BE2C (cell line): ENCODE measurements around the gene AHSG.

Source experiments
- DNase-seq: peaks from one replicate; pipeline ENCODE4 v3.0.0-alpha.2; 2020
- H3K27me3 ChIP-seq: fragments of 250-450 bp; sonication (Bioruptor Pico); 2 replicates; pipeline ENCODE4 v1.5.1; 2020; ENCODE audit warnings: mild to moderate bottlenecking
- H3K36me3 ChIP-seq: fragments of 250-450 bp; sonication (Bioruptor Pico); 2 replicates; pipeline ENCODE4 v1.5.1; 2020; ENCODE audit warnings: mild to moderate bottlenecking
- H3K4me1 ChIP-seq: fragments of 250-450 bp; sonication (Bioruptor Pico); 2 replicates; pipeline ENCODE4 v1.5.1; 2020
- H3K4me3 ChIP-seq: 2 replicates; pipeline ENCODE4 v1.5.1; 2011; ENCODE audit warnings: low read depth, low read length
- H3K9me3 ChIP-seq: fragments of 250-450 bp; sonication (Bioruptor Pico); 2 replicates; pipeline ENCODE4 v1.5.1; 2020
- TF ChIP-seq, protein P1 (sequence below): IDR thresholded peaks from 2 replicates; pipeline ENCODE4 v1.5.1; 2012; ENCODE audit warnings: mild to moderate bottlenecking, low read depth, low read length

Gene AHSG

DNA sequence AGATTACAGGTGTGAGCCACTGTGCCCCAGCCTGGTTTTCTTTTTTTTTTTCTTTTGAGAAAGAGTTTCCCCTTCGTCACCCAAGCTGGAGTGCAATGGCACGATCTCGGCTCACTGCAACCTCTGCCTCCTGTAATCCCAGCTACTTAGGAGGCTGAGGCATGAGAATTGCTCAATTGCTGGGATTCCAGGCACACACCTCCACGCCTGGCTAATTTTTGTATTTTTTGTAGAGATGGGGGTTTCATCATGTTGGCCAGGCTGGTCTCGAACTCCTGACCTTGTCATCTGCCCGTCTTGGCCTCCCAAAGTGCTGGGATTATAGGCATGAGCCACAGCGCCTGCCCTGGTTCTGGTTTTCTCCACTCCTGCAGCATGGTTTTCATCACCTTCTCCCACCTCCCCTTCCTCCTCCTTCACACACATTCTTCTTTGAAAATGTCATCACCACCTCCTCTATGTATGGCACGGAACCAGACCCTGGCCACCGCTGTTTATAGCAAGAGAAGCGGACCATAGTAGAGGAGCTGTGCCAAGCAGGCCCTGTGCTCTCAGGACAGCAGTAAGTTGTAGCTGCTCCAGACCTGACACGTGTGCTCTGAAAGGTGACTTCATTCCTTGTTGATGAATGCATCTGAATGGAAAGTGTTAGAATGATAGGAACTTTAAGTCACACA is 14.6 kb upstream of the AHSG start:
- H3K27me3 ChIP-seq: no peaks in the 10 kb centered on the region
- DNase-seq: no peak

DNA sequence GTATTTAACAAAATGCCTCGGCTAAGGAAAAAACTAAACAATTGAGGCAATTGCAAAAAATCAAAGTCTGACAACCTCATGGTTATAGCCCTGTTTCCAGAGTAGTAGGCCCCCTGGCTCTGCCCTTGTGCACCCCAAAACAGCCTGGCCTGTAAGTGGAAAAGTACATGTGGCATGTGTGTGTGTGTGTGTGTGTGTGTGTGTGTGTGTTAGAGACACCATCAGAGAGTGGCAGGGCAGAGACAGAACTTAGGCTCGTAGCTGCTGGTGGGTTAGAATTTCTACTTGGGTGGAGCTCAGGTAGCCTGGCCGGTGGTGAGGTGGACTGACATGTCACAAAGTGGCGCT is 14.1 kb upstream of the AHSG start:
- Histone ChIP-seq H3K9me3 (no peaks in the 10 kb centered on the region), H3K4me1 (no peaks in the 10 kb centered on the region), H3K36me3 (no peaks in the 10 kb centered on the region), H3K27me3 (no peaks in the 10 kb centered on the region), H3K4me3 (no peak overlapping the region)
- TF ChIP-seq, protein P1, sequence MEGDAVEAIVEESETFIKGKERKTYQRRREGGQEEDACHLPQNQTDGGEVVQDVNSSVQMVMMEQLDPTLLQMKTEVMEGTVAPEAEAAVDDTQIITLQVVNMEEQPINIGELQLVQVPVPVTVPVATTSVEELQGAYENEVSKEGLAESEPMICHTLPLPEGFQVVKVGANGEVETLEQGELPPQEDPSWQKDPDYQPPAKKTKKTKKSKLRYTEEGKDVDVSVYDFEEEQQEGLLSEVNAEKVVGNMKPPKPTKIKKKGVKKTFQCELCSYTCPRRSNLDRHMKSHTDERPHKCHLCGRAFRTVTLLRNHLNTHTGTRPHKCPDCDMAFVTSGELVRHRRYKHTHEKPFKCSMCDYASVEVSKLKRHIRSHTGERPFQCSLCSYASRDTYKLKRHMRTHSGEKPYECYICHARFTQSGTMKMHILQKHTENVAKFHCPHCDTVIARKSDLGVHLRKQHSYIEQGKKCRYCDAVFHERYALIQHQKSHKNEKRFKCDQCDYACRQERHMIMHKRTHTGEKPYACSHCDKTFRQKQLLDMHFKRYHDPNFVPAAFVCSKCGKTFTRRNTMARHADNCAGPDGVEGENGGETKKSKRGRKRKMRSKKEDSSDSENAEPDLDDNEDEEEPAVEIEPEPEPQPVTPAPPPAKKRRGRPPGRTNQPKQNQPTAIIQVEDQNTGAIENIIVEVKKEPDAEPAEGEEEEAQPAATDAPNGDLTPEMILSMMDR: no peak
- DNase-seq: no peak

More for the DNA sequence above, 14.6 kb upstream of the AHSG start:
- Histone ChIP-seq H3K36me3 (no peaks in the 10 kb centered on the region), H3K9me3 (no peaks in the 10 kb centered on the region), H3K4me1 (no peaks in the 10 kb centered on the region), H3K4me3 (no peak overlapping the region)
- TF ChIP-seq, protein P1: no peak

DNA sequence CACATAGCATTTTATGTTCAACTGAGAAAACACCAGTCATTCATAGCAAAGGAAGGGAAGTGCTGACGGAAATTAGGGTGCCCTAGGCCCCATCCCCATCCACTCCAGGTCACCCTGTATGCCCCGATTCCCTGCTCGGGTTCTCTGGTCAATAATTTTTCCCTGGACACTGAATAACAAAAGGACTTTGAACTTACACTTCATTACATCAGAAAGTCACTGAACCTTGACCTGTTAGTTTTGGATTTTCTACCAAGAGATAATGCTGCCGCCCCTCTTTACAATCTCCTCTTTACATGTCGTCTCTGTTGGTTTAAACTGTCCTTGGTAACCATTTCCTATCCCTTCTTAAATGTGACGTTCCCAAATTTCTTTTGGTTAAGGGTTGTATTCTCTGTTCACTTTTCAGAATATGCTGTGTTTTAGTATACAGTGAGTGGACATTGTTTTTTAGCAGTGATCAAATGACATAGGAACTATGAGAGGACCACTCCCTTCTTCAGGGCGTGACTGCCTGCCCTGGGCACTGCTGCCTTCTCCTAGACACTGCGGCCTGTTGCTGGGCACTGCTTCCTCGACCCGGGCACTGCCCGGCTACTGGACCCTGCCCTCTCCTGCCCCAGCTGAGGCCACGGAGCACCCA is 13.6 kb upstream of the AHSG start:
- TF ChIP-seq, protein P1: no peak
- DNase-seq: no peak
- H3K9me3 ChIP-seq: no peaks in the 10 kb centered on the region
- H3K27me3 ChIP-seq: no peaks in the 10 kb centered on the region
- H3K4me1 ChIP-seq: no peaks in the 10 kb centered on the region
- H3K4me3 ChIP-seq: no peak overlapping the region
- no peaks in the 10 kb centered on the region for H3K36me3 ChIP-seq

DNA sequence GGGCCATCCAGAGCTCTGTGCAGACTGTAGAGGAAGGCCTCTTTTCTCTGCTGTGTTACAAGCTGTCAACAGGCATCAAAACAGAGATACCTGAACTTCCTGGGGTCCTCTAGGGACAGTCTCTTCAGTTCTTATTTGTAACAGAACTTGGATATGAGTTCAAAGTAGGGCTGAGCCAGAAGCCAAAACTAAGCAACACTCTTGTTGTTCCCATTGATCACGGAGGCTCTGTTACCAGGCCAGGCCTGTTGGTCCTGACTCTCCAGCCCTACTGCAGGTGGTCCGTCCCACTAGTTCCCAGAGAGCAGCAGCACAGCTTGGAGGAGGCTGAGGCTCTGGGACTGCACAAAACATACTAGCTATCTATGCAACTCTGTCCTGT is 13.1 kb upstream of the AHSG start:
- Histone ChIP-seq H3K27me3 (no peaks in the 10 kb centered on the region), H3K4me3 (no peak overlapping the region), H3K36me3 (no peaks in the 10 kb centered on the region), H3K9me3 (no peaks in the 10 kb centered on the region), H3K4me1 (no peaks in the 10 kb centered on the region)
- DNase-seq: no peak
- TF ChIP-seq, protein P1: no peak

DNA sequence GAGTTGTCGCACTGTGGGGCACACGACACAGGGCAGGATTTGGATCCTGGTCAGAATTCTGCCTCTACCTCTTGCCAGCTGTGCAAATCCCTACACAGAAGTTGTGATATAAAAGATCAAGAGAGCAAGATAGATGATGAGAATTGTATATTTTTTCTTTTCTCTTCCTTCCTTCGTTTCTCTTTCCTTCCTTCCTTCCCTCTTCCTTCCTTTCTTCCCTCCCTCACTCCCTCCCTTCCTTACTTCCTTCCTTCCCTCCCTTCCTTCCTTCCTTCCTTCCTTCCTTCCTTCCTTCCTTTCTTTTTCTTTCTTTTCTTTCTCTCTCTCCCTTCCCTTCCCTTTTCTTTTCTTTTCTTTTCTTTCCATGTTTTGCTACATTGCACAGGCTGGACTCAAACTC is 12.0 kb upstream of the AHSG start:
- no peaks in the 10 kb centered on the region for H3K27me3 ChIP-seq
- H3K4me1 ChIP-seq: no peaks in the 10 kb centered on the region
- DNase-seq: no peak
- H3K36me3 ChIP-seq: no peaks in the 10 kb centered on the region
- no peak overlapping the region for H3K4me3 ChIP-seq
- no peaks in the 10 kb centered on the region for H3K9me3 ChIP-seq
- TF ChIP-seq, protein P1: no peak

DNA sequence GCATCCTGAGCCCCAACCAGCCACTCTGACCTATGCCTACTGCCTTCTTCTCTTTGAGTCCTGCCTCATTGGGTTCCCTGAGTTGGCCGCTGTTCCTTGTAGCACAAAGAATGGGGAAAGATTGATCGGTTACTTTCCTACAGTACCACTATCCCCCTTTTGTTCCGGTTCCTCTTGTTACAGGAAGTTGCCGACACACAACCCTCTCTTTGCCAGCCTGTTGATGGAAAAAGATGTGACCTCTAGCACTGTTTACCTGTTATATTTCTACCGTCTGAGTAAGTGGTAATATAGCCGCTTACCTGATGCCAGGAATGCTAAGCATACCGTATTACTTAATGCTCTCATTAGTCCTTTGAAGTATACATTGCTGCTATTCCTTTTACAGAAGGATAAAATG is 9.7 kb upstream of the AHSG start:
- no peaks in the 10 kb centered on the region for H3K36me3 ChIP-seq
- H3K9me3 ChIP-seq: no peaks in the 10 kb centered on the region
- H3K4me1 ChIP-seq: no peaks in the 10 kb centered on the region
- no peaks in the 10 kb centered on the region for H3K27me3 ChIP-seq
- no peak for DNase-seq
- H3K4me3 ChIP-seq: no peak overlapping the region
- TF ChIP-seq, protein P1: no peak
